GOT3 (cell line): Measurements from ENCODE around the gene MSX2.

Experiments used
- DNase-seq: peaks from one replicate; lab custom pipeline; 2025; ENCODE audit warnings: mixed read lengths; lab: John Stamatoyannopoulos, UW

MSX2 gene

DNA sequence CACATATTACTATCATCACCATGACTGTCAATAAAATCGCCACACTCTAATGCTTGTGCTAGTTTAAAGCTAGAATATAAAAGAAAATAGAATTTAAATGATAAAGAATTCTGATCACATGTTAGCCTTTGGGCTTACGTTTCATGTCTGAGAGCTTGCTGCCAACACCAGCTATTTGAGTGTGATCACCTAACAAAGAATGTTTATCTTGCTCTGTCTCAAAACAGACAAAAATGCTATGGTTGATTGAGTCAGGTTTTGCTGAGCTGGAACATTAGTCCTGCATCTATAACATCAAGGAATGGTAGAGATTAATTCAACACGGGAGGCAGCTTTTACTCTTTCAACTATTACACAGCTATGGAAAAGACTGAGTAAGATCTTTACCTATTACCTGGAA lies 50.7 kb downstream of the MSX2 start:
- no peak for DNase-seq

DNA sequence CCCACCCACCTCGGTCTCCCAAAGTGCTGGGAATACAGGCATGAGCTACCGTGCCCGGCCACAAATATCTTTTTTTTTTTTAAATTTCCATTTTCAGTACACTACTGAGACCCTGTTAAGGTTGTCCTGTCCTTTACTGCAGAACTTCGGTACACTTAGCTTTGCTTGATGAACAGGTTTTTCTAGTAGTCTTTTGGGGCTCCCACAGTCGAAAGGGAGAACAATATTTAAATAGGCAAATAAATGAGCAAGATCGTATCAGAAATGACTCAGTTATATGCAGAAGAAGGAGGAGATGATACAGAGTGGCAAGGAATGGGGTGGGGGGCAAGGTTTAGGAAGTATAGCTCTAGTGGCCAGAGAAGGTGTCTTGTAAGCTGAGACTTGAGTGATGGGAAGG lies 52.7 kb downstream of the MSX2 start:
- no peak for DNase-seq

DNA sequence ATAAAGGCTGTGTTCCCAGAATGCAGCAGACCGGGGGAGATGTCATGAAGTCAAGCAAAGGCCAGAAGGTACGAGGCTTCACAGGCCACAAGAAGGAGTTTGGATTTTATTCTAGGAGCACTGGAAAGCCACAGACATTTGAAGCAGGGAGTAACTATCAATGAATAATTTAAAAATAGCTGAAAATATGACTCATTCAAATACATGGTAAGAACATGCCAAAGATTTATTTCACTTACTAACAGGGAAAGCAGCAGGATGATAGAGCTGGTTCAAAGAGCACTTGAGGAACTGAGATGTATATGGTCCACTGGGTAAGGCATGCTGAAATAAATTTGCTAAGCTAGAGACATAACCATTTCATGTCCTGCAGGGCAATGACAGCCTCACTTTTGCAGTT lies 53.2 kb downstream of the MSX2 start:
- DNase-seq: no peak
